ENCODE measurements around the gene CCDC60.

DNA sequence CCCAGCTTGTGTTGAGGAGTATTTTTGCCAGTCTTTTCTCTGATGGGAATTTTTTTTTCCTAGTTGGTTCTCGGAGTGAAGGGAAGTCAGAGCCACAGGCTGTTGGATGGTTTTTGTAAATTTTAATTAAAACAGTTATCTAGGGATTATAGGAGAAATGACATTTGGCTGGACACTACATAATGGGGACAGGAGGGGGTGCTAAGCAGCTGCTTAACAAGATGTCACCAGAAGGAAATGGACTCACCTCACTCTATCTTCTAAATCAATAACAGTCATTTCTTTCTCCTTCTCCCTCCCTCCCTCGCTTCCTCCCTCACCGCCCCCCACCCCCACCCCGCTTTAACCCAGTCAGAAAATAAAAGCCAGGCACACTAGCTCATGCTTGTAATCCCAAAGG is 165.7 kb downstream of the CCDC60 start:
- TF ChIP-seq, protein P1, sequence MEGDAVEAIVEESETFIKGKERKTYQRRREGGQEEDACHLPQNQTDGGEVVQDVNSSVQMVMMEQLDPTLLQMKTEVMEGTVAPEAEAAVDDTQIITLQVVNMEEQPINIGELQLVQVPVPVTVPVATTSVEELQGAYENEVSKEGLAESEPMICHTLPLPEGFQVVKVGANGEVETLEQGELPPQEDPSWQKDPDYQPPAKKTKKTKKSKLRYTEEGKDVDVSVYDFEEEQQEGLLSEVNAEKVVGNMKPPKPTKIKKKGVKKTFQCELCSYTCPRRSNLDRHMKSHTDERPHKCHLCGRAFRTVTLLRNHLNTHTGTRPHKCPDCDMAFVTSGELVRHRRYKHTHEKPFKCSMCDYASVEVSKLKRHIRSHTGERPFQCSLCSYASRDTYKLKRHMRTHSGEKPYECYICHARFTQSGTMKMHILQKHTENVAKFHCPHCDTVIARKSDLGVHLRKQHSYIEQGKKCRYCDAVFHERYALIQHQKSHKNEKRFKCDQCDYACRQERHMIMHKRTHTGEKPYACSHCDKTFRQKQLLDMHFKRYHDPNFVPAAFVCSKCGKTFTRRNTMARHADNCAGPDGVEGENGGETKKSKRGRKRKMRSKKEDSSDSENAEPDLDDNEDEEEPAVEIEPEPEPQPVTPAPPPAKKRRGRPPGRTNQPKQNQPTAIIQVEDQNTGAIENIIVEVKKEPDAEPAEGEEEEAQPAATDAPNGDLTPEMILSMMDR (IDR thresholded peaks at IDR 0.05; ENCODE audit: insufficient read depth, low read length) = no peak
- no peak for TF ChIP-seq POLR2AphosphoS5 (IDR thresholded peaks at IDR 0.05; ENCODE audit: low read depth)
- TF ChIP-seq GABPA (IDR thresholded peaks at IDR 0.05; ENCODE audit: low read depth) = no peak
- no peak for TF ChIP-seq SPI1 (IDR thresholded peaks at IDR 0.05; ENCODE audit: borderline replicate concordance, low read depth)
- TF ChIP-seq, protein P2, sequence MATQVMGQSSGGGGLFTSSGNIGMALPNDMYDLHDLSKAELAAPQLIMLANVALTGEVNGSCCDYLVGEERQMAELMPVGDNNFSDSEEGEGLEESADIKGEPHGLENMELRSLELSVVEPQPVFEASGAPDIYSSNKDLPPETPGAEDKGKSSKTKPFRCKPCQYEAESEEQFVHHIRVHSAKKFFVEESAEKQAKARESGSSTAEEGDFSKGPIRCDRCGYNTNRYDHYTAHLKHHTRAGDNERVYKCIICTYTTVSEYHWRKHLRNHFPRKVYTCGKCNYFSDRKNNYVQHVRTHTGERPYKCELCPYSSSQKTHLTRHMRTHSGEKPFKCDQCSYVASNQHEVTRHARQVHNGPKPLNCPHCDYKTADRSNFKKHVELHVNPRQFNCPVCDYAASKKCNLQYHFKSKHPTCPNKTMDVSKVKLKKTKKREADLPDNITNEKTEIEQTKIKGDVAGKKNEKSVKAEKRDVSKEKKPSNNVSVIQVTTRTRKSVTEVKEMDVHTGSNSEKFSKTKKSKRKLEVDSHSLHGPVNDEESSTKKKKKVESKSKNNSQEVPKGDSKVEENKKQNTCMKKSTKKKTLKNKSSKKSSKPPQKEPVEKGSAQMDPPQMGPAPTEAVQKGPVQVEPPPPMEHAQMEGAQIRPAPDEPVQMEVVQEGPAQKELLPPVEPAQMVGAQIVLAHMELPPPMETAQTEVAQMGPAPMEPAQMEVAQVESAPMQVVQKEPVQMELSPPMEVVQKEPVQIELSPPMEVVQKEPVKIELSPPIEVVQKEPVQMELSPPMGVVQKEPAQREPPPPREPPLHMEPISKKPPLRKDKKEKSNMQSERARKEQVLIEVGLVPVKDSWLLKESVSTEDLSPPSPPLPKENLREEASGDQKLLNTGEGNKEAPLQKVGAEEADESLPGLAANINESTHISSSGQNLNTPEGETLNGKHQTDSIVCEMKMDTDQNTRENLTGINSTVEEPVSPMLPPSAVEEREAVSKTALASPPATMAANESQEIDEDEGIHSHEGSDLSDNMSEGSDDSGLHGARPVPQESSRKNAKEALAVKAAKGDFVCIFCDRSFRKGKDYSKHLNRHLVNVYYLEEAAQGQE (IDR thresholded peaks at IDR 0.05; ENCODE audit: insufficient replicate concordance, low read depth) = no peak
